H9 (cell line): Measurements from ENCODE around the gene DMRTA2. TPM values are rescaled to one million over a fixed set of nuclear protein-coding genes. Genes with fewer than 3 reads are reported as not detected.

ENCODE experiments used
- DNase-seq: peaks from one replicate; pipeline ENCODE4 v3.0.0-alpha.2; 2017
- H2AFZ ChIP-seq: one replicate; pipeline ENCODE4 v1.6.1; 2013; ENCODE audit warnings: mild to moderate bottlenecking, low read length, control low read depth, moderate library complexity
- H2AK5ac ChIP-seq: 2 replicates; pipeline ENCODE4 v1.6.1; 2013; ENCODE audit warnings: low read length, control low read depth, mixed read lengths; ENCODE audit not compliant: insufficient read length
- H2BK120ac ChIP-seq: one replicate; pipeline ENCODE4 v1.6.1; 2013; ENCODE audit warnings: low read depth, mild to moderate bottlenecking, low read length, control low read depth, inconsistent platforms; ENCODE audit not compliant: poor library complexity, severe bottlenecking
- H2BK12ac ChIP-seq: 2 replicates; pipeline ENCODE4 v1.6.1; 2013; ENCODE audit warnings: low read length, control low read depth, mixed read lengths, low read depth; ENCODE audit not compliant: insufficient read length
- H2BK15ac ChIP-seq: 2 replicates; pipeline ENCODE4 v1.6.1; 2013; ENCODE audit warnings: low read depth, low read length, control low read depth
- H2BK20ac ChIP-seq: one replicate; pipeline ENCODE4 v1.6.1; 2013; ENCODE audit warnings: low read depth, mild to moderate bottlenecking, low read length, control low read depth, inconsistent platforms; ENCODE audit not compliant: poor library complexity, severe bottlenecking
- H2BK5ac ChIP-seq: 2 replicates; pipeline ENCODE4 v1.6.1; 2013; ENCODE audit warnings: low read length, control low read depth, mixed read lengths; ENCODE audit not compliant: insufficient read length
- H3K14ac ChIP-seq: 2 replicates; pipeline ENCODE4 v1.6.1; 2013; ENCODE audit warnings: low read length, control low read depth; ENCODE audit not compliant: insufficient read depth
- H3K18ac ChIP-seq: 2 replicates; pipeline ENCODE4 v1.6.1; 2013; ENCODE audit warnings: low read depth, mild to moderate bottlenecking, mixed read lengths, low read length, control low read depth; ENCODE audit not compliant: insufficient read length
- H3K23ac ChIP-seq: 2 replicates; pipeline ENCODE4 v1.6.1; 2013; ENCODE audit warnings: low read length, control low read depth, mixed read lengths, low read depth; ENCODE audit not compliant: insufficient read length
- H3K23me2 ChIP-seq: 2 replicates; pipeline ENCODE4 v1.6.1; 2013; ENCODE audit warnings: low read depth, mild to moderate bottlenecking, mixed read lengths, low read length, control low read depth; ENCODE audit not compliant: insufficient read length, poor library complexity, severe bottlenecking
- H3K27ac ChIP-seq: 2 replicates; pipeline ENCODE4 v1.5.1; 2013; ENCODE audit warnings: low read length, control low read depth, mixed read lengths, low read depth; ENCODE audit not compliant: insufficient read length
- H3K27me3 ChIP-seq: 2 replicates; pipeline ENCODE4 v1.6.1; 2013; ENCODE audit warnings: low read length, control low read depth, inconsistent platforms; ENCODE audit not compliant: insufficient read depth
- H3K4ac ChIP-seq: 2 replicates; pipeline ENCODE4 v1.6.1; 2013; ENCODE audit warnings: low read depth, mild to moderate bottlenecking, control low read depth, inconsistent platforms, low read length, moderate library complexity
- H3K4me1 ChIP-seq: 2 replicates; pipeline ENCODE4 v1.6.1; 2013; ENCODE audit warnings: low read length, control low read depth, inconsistent platforms; ENCODE audit not compliant: insufficient read depth
- H3K4me2 ChIP-seq: 2 replicates; pipeline ENCODE4 v1.6.1; 2013; ENCODE audit warnings: low read length, control low read depth, mixed read lengths; ENCODE audit not compliant: insufficient read length, insufficient read depth
- H3K56ac ChIP-seq: 2 replicates; pipeline ENCODE4 v1.6.1; 2013; ENCODE audit warnings: low read depth, mild to moderate bottlenecking, mixed read lengths, low read length, control low read depth; ENCODE audit not compliant: insufficient read length
- H3K79me1 ChIP-seq: 2 replicates; pipeline ENCODE4 v1.6.1; 2013; ENCODE audit warnings: low read depth, mild to moderate bottlenecking, moderate library complexity, low read length, control low read depth, inconsistent platforms; ENCODE audit not compliant: insufficient read depth, poor library complexity, severe bottlenecking
- H3K79me2 ChIP-seq: 2 replicates; pipeline ENCODE4 v1.6.1; 2013; ENCODE audit warnings: low read length, control low read depth, inconsistent platforms; ENCODE audit not compliant: insufficient read depth
- H3K9ac ChIP-seq: 2 replicates; pipeline ENCODE4 v1.6.1; 2013; ENCODE audit warnings: low read length, control low read depth, mixed read lengths; ENCODE audit not compliant: insufficient read length; ENCODE audit errors: extremely low read depth
- H3K9me3 ChIP-seq: one replicate; pipeline ENCODE4 v1.6.1; 2013; ENCODE audit warnings: low read depth, low read length, inconsistent platforms; ENCODE audit not compliant: control insufficient read depth
- H3T11ph ChIP-seq: one replicate; pipeline ENCODE4 v1.6.1; 2013; ENCODE audit warnings: mild to moderate bottlenecking, low read length, control low read depth, inconsistent platforms
- H4K20me1 ChIP-seq: one replicate; pipeline ENCODE4 v1.6.1; 2013; ENCODE audit not compliant: control insufficient read depth, insufficient read length, insufficient read depth
- H4K5ac ChIP-seq: 2 replicates; pipeline ENCODE4 v1.6.1; 2013; ENCODE audit warnings: low read depth, mild to moderate bottlenecking, mixed read lengths, low read length, control low read depth; ENCODE audit not compliant: insufficient read length
- H4K8ac ChIP-seq: replicated peaks from 2 replicates; pipeline ENCODE4 v1.6.1; 2013; ENCODE audit warnings: low read length, control low read depth, mixed read lengths, low read depth; ENCODE audit not compliant: insufficient read length
- H4K91ac ChIP-seq: 2 replicates; pipeline ENCODE4 v1.6.1; 2013; ENCODE audit warnings: low read depth, mild to moderate bottlenecking, moderate library complexity, mixed read lengths, low read length, control low read depth; ENCODE audit not compliant: insufficient read length
- H3K27ac Mint-ChIP-seq, 3 experiments: 2 replicates in 2 of 3; 3 replicates in 1 of 3; pipeline ENCODE4 v1.8.0; 2020 to 2021; ENCODE audit warnings: mixed read lengths in 3 of 3, mild to moderate bottlenecking in 1 of 3, moderate library complexity in 1 of 3
- H3K27me3 Mint-ChIP-seq: 2 replicates; pipeline ENCODE4 v1.8.0; 2021; ENCODE audit warnings: low read depth, mild to moderate bottlenecking, moderate library complexity, mixed read lengths
- H3K36me3 Mint-ChIP-seq, 3 experiments: 2 replicates in 2 of 3; 3 replicates in 1 of 3; pipeline ENCODE4 v1.8.0; 2020 to 2021; ENCODE audit warnings: low read depth in 3 of 3, mixed read lengths in 3 of 3; ENCODE audit not compliant: insufficient read depth in 1 of 3
- H3K4me1 Mint-ChIP-seq, 2 experiments: 2 replicates each; pipeline ENCODE4 v1.8.0; 2020; ENCODE audit warnings: mixed read lengths in 2 of 2
- H3K4me3 Mint-ChIP-seq, 2 experiments: 2 replicates in 1 of 2; 3 replicates in 1 of 2; pipeline ENCODE4 v1.8.0; 2020 to 2021; ENCODE audit warnings: mild to moderate bottlenecking in 2 of 2, mixed read lengths in 2 of 2, moderate library complexity in 1 of 2
- H3K9me3 Mint-ChIP-seq, 2 experiments: 2 replicates in 1 of 2; 3 replicates in 1 of 2; pipeline ENCODE4 v1.8.0; 2020; ENCODE audit warnings: mild to moderate bottlenecking in 2 of 2, mixed read lengths in 2 of 2, moderate library complexity in 1 of 2
- CTCF ChIP-seq: fragments of 200-600 bp; sonication (generic); conservative IDR thresholded peaks from 3 replicates; pipeline ENCODE4 v1.8.0; 2021; ENCODE audit warnings: antibody characterized with exemption, mild to moderate bottlenecking
- WGBS: extraction: QIAGEN DNeasy Blood & Tissue Kit; methylation state at CpG from one replicate; pipeline ENCODE4 v1.1.7; 2013; ENCODE audit warnings: missing lambda C conversion rate, low lambda C conversion rate, mixed read lengths; ENCODE audit not compliant: insufficient read length; ENCODE audit errors: extremely low coverage; 5-methylcytosine and 5-hydroxymethylcytosine counted together
- total RNA-seq: library from RNA; stranded (reverse); gene quantifications from 2 replicates; pipeline ENCODE4 v1.2.1, GENCODE V29; 2021

Gene DMRTA2
- total RNA-seq, 1 experiment from 2014 or later = 0.11 TPM

- Histone ChIP-seq H4K20me1 (no peaks in the 10 kb centered on the region), H3K9ac (no peak overlapping the region), H3K23me2 (peaks cover 16% of the 10 kb centered on the region), H2AK5ac (no peak overlapping the region), H2BK20ac (no peak overlapping the region), H3K79me1 (no peaks in the 10 kb centered on the region), H3K27ac (no peak overlapping the region), H2AFZ (no peak overlapping the region), H4K5ac (no peak overlapping the region), H3K23ac (no peak overlapping the region), H2BK120ac (no peak overlapping the region), H3K4me2 (peak overlapping the region; percentile 41), H2BK15ac (no peak overlapping the region), H3K4ac (no peak overlapping the region), H4K91ac (no peak overlapping the region), H3K79me2 (no peaks in the 10 kb centered on the region), H3K18ac (no peak overlapping the region), H3K4me1 (no peaks in the 10 kb centered on the region), H3K14ac (no peak overlapping the region), H2BK5ac (no peak overlapping the region), H3T11ph (no peak overlapping the region), H2BK12ac (no peak overlapping the region), H3K27me3 (peaks cover 95% of the 10 kb centered on the region), H3K56ac (no peak overlapping the region), H4K8ac (no peak overlapping the region), H3K9me3 (no peaks in the 10 kb centered on the region)
- peaks cover 0 to 2% (median 0%) of the 10 kb centered on the region in 3 experiments; a peak in 3 of 7 replicates for H3K36me3 Mint-ChIP-seq
- DNase-seq = peak; percentile 26
- no peak for TF ChIP-seq CTCF
- H3K27ac Mint-ChIP-seq = no peak overlapping the region
- H3K27me3 Mint-ChIP-seq = peaks cover 98% of the 10 kb centered on the region
- H3K9me3 Mint-ChIP-seq = peaks cover 7 to 16% of the 10 kb centered on the region in 2 experiments; a peak in 4 of 5 replicates
- H3K4me1 Mint-ChIP-seq = peaks cover 33 to 46% of the 10 kb centered on the region in 2 experiments
- WGBS = no CpG with 5 or more reads among the region's 20 CpGs
- H3K4me3 Mint-ChIP-seq = peak overlapping the region; percentile 49 to 85; a peak in 4 of 5 replicates
These were observed 5.2 kb downstream of the DMRTA2 start for GRCh38 chr1:50417946-50418599.
